ENCODE measurements around the gene C1QTNF7.

Gene C1QTNF7

DNA sequence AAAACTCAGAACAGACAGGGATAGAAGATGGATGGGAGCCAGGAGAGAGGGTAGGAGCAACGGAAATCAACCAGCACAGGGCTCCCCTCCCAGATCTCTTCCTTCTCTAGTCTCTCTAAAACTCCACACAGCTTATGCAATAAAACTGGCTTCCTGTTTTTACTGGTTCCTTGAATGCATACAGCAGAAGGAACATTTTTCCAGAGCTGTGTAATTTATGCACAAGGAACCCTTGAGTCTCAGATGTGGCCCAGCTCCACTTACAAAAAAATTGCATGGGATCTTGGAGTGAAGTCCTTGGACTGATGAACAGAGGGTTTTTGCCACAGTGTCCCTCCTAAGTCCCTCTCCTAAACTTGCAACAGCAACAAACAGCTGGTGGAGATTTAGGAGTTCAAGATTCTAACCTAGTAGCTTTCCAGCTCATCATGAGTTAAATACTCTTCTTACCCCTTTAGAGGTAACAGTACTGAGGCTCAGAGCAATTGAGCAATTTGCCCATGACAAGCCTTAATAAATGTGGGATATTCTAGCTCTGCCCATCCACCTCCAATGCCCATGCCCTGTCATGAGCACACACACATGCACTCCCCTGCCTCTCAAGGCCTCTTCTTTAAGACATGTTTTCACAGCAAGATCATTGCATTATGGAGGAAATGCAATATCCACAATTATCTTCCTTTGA is 23.5 kb downstream of the C1QTNF7 start:
- no peak for TF ChIP-seq TEAD4 (IDR thresholded peaks at IDR 0.05)
- TF ChIP-seq CEBPB (IDR thresholded peaks at IDR 0.05): no peak
- TF ChIP-seq, protein P1, sequence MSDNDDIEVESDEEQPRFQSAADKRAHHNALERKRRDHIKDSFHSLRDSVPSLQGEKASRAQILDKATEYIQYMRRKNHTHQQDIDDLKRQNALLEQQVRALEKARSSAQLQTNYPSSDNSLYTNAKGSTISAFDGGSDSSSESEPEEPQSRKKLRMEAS (IDR thresholded peaks at IDR 0.05): no peak
- TF ChIP-seq NFIC (IDR thresholded peaks at IDR 0.05): no peak
- no peak for TF ChIP-seq ZBTB7A (IDR thresholded peaks at IDR 0.05; ENCODE audit: low read depth)
- TF ChIP-seq EGR1 (IDR thresholded peaks at IDR 0.05): no peak
- no peak for TF ChIP-seq RAD21 (IDR thresholded peaks at IDR 0.05; ENCODE audit: low read depth)
- TF ChIP-seq CREB1 (IDR thresholded peaks at IDR 0.05; ENCODE audit: low read depth): no peak
- TF ChIP-seq, protein P2, sequence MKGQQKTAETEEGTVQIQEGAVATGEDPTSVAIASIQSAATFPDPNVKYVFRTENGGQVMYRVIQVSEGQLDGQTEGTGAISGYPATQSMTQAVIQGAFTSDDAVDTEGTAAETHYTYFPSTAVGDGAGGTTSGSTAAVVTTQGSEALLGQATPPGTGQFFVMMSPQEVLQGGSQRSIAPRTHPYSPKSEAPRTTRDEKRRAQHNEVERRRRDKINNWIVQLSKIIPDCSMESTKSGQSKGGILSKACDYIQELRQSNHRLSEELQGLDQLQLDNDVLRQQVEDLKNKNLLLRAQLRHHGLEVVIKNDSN (IDR thresholded peaks at IDR 0.05): no peak
- TF ChIP-seq EP300 (IDR thresholded peaks at IDR 0.05; ENCODE audit: borderline replicate concordance): no peak
- no peak for TF ChIP-seq TCF12 (IDR thresholded peaks at IDR 0.05; ENCODE audit: low read depth)
- no peak for TF ChIP-seq TAF1 (IDR thresholded peaks at IDR 0.05; ENCODE audit: low read depth)
- TF ChIP-seq, protein P3, sequence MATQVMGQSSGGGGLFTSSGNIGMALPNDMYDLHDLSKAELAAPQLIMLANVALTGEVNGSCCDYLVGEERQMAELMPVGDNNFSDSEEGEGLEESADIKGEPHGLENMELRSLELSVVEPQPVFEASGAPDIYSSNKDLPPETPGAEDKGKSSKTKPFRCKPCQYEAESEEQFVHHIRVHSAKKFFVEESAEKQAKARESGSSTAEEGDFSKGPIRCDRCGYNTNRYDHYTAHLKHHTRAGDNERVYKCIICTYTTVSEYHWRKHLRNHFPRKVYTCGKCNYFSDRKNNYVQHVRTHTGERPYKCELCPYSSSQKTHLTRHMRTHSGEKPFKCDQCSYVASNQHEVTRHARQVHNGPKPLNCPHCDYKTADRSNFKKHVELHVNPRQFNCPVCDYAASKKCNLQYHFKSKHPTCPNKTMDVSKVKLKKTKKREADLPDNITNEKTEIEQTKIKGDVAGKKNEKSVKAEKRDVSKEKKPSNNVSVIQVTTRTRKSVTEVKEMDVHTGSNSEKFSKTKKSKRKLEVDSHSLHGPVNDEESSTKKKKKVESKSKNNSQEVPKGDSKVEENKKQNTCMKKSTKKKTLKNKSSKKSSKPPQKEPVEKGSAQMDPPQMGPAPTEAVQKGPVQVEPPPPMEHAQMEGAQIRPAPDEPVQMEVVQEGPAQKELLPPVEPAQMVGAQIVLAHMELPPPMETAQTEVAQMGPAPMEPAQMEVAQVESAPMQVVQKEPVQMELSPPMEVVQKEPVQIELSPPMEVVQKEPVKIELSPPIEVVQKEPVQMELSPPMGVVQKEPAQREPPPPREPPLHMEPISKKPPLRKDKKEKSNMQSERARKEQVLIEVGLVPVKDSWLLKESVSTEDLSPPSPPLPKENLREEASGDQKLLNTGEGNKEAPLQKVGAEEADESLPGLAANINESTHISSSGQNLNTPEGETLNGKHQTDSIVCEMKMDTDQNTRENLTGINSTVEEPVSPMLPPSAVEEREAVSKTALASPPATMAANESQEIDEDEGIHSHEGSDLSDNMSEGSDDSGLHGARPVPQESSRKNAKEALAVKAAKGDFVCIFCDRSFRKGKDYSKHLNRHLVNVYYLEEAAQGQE (IDR thresholded peaks at IDR 0.05; ENCODE audit: low read depth): no peak
- TF ChIP-seq FOXM1 (IDR thresholded peaks at IDR 0.05; ENCODE audit: borderline replicate concordance, low read depth): no peak
- TF ChIP-seq YY1 (IDR thresholded peaks at IDR 0.05; ENCODE audit: low read depth): no peak

DNA sequence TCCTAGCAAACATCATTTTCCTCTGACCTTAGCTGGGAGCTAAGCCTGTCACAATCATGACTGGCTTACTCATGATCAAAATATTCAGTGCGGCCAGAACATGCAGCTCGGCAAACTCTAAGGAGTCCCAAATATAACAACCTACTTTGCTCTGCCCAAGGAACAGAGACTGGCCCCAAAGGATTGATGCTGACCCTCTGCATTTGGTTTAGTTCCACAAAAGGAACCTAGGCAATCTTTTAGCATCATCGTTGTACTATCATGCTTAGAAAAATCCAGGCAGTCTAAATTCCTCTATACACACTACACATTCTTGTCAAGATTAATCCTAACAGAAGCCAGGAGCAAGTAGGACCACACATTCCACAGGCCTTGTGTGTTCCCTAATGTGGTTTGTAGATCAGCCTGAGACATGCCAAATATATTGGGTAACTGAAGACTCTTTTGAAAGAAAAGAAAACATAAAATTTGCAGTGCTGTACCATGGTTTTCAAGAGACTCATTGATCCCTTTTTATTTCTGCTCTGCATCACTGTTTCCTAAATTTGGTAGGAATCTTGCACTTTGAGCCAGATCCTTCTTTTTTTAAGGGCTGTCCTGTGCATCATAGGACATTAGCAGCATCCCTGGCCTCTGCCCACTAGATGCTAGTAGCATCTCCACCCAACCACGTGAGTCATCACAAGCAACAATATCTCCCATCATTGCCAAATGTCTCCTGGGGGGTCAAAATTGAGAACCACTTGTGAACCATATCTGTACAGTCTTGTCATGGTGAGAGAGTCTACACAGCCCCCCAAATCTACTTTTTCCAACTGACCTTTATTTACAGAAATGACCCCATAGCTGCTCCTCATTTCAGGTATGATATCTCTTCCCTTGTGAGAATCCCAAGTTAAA is 24.3 kb downstream of the C1QTNF7 start:
- TF ChIP-seq TCF12 (IDR thresholded peaks at IDR 0.05; ENCODE audit: low read depth) (no peak), CEBPB (IDR thresholded peaks at IDR 0.05) (no peak), YY1 (IDR thresholded peaks at IDR 0.05; ENCODE audit: low read depth) (no peak), RAD21 (IDR thresholded peaks at IDR 0.05; ENCODE audit: low read depth) (no peak), TAF1 (IDR thresholded peaks at IDR 0.05; ENCODE audit: low read depth) (no peak), EP300 (IDR thresholded peaks at IDR 0.05; ENCODE audit: borderline replicate concordance) (no peak), CREB1 (IDR thresholded peaks at IDR 0.05; ENCODE audit: low read depth) (no peak), NFIC (IDR thresholded peaks at IDR 0.05) (no peak), ZBTB7A (IDR thresholded peaks at IDR 0.05; ENCODE audit: low read depth) (no peak), FOXM1 (IDR thresholded peaks at IDR 0.05; ENCODE audit: borderline replicate concordance, low read depth) (no peak), EGR1 (IDR thresholded peaks at IDR 0.05) (no peak), TEAD4 (IDR thresholded peaks at IDR 0.05) (no peak)
- TF ChIP-seq, protein P1 (IDR thresholded peaks at IDR 0.05): no peak
- TF ChIP-seq, protein P2 (IDR thresholded peaks at IDR 0.05): no peak
- TF ChIP-seq, protein P3 (IDR thresholded peaks at IDR 0.05; ENCODE audit: low read depth): no peak

DNA sequence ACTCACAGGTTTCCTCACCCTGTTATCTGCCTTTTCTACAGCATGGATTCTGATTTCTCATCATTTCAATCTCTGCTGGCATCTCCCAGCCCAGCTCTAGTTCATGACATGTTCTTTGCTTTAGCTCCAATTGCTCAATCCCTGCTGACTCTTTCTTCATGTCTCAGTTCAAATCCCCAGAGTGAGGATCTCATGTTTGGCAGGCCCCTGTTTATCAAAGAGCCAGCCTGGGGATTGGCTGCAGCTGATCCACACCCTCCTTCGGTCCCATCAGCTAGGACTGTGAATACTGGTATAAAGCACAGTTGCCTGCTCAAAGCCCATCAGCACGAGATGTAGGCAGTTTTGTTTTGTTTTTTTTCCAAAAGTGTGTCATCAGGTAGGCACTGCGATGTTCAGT is 27.5 kb downstream of the C1QTNF7 start:
- TF ChIP-seq TAF1 (IDR thresholded peaks at IDR 0.05; ENCODE audit: low read depth) (no peak), FOXM1 (IDR thresholded peaks at IDR 0.05; ENCODE audit: borderline replicate concordance, low read depth) (no peak), TCF12 (IDR thresholded peaks at IDR 0.05; ENCODE audit: low read depth) (no peak), RAD21 (IDR thresholded peaks at IDR 0.05; ENCODE audit: low read depth) (no peak), YY1 (IDR thresholded peaks at IDR 0.05; ENCODE audit: low read depth) (no peak), NFIC (IDR thresholded peaks at IDR 0.05) (no peak), EP300 (IDR thresholded peaks at IDR 0.05; ENCODE audit: borderline replicate concordance) (no peak), EGR1 (IDR thresholded peaks at IDR 0.05) (no peak), TEAD4 (IDR thresholded peaks at IDR 0.05) (no peak), CREB1 (IDR thresholded peaks at IDR 0.05; ENCODE audit: low read depth) (no peak), CEBPB (IDR thresholded peaks at IDR 0.05) (no peak), ZBTB7A (IDR thresholded peaks at IDR 0.05; ENCODE audit: low read depth) (no peak)
- TF ChIP-seq, protein P1 (IDR thresholded peaks at IDR 0.05): no peak
- TF ChIP-seq, protein P2 (IDR thresholded peaks at IDR 0.05): no peak
- TF ChIP-seq, protein P3 (IDR thresholded peaks at IDR 0.05; ENCODE audit: low read depth): no peak

Measured in Ishikawa (cell line).